MG63 (cell line): ENCODE measurements around the gene PERP. TPM values are rescaled to one million over a fixed set of nuclear protein-coding genes. Genes with fewer than 3 reads are reported as not detected.

Experiments used
- DNase-seq: peaks from one replicate; pipeline ENCODE4 v3.0.0-alpha.2; 2020
- H3K27me3 ChIP-seq: fragments of 250-450 bp; sonication (Bioruptor Pico); 2 replicates; pipeline ENCODE4 v1.5.1; 2020; ENCODE audit warnings: mild to moderate bottlenecking, moderate library complexity
- H3K36me3 ChIP-seq: fragments of 250-450 bp; sonication (Bioruptor Pico); 2 replicates; pipeline ENCODE4 v1.5.1; 2020; ENCODE audit warnings: mild to moderate bottlenecking, moderate library complexity
- H3K4me3 ChIP-seq: fragments of 250-450 bp; sonication (Bioruptor Pico); 2 replicates; pipeline ENCODE4 v1.5.1; 2020; ENCODE audit warnings: mild to moderate bottlenecking, moderate library complexity
- H3K9me3 ChIP-seq: fragments of 250-450 bp; sonication (Bioruptor Pico); 2 replicates; pipeline ENCODE4 v1.5.1; 2020; ENCODE audit warnings: mild to moderate bottlenecking, moderate library complexity
- total RNA-seq: library from RNA; depleted of rRNA; stranded (reverse); fragments of >200 nt; shearing (Covaris generic); gene quantifications from 2 replicates; pipeline ENCODE4 v1.2.3, GENCODE V29; 2014; ENCODE audit warnings: low replicate concordance

The PERP gene
- total RNA-seq, 1 experiment from 2014 or later, result 43.6 TPM

DNA sequence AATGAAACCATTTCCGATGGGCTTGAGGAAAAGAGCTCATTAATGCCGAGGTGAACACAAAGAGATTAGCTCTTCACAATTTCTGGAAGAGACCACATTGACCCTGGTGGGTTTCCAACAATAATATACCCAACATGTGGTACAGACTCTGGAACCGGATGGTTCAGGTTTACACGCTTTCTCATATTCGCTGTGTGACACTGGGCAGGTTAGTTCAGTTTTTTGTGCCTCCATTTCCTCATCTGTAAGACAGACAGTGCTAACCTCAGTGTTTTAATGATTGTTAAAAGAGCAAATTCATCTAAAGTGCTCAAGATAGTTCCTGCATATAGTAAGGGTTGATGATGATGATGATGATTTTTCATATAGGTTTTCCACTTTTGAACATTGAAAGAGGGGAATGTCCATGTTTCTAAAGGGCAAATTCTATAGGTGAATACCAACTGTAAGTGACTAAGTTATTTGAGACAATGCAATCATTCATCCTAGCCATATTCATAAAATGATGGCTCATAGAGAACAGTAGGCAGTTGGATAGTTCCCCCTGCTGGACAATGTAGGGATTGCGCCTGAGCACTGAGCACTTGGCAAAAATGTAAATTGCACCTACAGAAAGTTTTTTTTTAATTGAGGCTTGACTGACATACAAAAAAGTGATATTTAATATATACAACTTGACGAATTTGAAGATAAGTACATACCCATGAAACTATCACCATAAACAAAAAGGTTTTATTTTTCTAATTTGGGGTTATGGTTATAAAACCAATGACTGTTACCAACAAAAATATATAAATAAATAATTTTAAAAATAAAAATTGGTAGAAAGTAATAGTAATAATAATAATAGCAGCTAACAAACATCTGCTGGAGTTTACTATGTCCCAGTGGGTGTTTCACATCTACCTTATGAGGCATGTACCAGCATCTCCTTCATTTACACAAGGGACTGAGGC lies 2.1 kb upstream of the PERP start:
- H3K27me3 ChIP-seq, result no peaks in the 10 kb centered on the region
- peak; percentile 46 for DNase-seq
- H3K4me3 ChIP-seq, result no peak overlapping the region
- H3K36me3 ChIP-seq, result no peaks in the 10 kb centered on the region; the same call in none of the 2 replicates
- H3K9me3 ChIP-seq, result no peaks in the 10 kb centered on the region

DNA sequence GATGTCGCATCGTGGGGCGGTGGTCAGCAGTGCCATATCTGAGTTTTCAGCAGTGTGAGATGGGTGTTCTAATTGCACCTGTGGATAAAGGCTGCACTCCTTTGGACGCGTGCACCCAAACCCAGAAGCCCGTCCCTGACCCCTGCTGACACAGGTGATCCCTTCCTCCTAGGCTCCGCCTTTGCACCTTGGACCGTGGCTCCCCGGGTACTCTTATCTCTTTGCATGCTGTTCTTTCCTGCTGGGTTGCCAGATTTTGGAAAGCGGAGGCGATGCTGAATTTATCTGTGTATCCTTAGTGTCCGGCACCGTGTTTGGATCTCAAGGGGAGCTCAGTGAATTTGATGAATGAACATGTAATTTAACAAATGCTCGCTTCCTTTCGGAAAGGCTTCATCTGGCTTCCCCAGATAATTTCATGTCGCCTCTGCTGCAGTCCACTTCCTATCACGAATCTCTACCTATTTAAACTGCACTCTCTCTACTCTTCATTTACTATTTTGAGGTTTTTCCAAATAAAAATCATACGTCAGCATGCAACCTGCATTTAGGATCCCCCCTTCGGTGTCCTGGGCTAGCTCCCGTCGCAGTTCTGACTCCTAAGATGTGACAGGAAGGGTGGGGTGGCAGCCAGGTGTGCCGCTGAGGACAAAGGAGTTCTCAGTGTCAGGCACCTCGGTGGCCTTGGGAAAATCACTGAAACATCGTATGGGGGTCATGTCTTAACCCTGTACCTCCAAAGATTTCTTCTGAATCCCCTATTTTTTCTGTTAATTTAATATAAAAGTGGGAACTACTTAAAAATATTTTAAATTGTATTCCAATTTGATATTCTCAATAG lies 753 bp upstream of the PERP start:
- Histone ChIP-seq H3K27me3 (no peaks in the 10 kb centered on the region), H3K9me3 (no peaks in the 10 kb centered on the region), H3K4me3 (peak overlapping the region; percentile 81), H3K36me3 (no peaks in the 10 kb centered on the region; the same call in none of the 2 replicates)
- no peak for DNase-seq

- H3K9me3 ChIP-seq, result no peaks in the 10 kb centered on the region
- peak overlapping the region; percentile 81 for H3K4me3 ChIP-seq
- no peaks in the 10 kb centered on the region for H3K27me3 ChIP-seq
- no peak for DNase-seq
- H3K36me3 ChIP-seq, result no peaks in the 10 kb centered on the region; the same call in none of the 2 replicates
These were observed 548 bp downstream of the PERP start for GRCh38 chr6:138106665-138107077.

DNA sequence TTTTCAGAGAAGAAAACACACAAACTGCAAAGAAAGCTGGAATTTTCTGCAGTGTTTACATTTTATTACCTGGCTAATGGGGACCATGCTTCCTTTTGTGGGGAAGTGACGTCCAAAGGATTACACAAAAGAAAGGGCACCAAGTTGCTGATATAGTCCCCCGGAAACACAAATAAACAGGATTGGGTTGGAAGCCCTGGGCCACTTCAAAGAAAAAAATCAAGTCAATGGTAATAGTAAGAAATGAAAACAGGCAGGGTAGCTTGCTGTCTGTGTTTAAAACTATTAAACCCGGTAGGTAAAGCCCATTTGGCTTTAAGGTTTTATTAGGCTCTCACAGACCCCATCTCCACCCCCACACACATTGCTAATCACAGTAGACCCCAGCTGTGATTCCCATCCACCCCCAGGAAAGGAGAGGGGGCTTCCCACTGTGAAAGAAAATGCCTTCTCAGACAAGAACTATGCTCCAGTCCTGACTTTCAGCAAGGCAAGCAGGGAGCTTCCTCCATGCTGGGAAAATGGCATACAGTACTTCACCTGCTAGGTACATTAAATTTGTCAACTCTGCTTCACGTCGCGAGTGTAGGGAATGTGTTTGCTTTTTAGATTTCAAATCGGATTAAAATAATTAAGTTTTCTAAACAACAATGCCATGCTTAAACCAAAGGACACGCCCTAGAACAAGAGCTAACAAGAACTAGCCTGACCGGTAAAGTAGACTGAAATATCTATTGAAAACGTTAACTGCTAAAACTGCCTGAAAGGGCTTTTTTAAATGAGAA lies 1.1 kb downstream of the PERP start:
- Histone ChIP-seq H3K36me3 (peaks cover 3% of the 10 kb centered on the region), H3K9me3 (no peaks in the 10 kb centered on the region), H3K4me3 (peak overlapping the region; percentile 81), H3K27me3 (no peaks in the 10 kb centered on the region)
- no peak for DNase-seq

- H3K9me3 ChIP-seq, result no peaks in the 10 kb centered on the region
- H3K27me3 ChIP-seq, result no peaks in the 10 kb centered on the region
- H3K36me3 ChIP-seq, result peaks cover 3% of the 10 kb centered on the region
- DNase-seq, result no peak
- peak overlapping the region; percentile 81 for H3K4me3 ChIP-seq
These were observed 1.8 kb downstream of the PERP start for GRCh38 chr6:138105446-138105845.

DNA sequence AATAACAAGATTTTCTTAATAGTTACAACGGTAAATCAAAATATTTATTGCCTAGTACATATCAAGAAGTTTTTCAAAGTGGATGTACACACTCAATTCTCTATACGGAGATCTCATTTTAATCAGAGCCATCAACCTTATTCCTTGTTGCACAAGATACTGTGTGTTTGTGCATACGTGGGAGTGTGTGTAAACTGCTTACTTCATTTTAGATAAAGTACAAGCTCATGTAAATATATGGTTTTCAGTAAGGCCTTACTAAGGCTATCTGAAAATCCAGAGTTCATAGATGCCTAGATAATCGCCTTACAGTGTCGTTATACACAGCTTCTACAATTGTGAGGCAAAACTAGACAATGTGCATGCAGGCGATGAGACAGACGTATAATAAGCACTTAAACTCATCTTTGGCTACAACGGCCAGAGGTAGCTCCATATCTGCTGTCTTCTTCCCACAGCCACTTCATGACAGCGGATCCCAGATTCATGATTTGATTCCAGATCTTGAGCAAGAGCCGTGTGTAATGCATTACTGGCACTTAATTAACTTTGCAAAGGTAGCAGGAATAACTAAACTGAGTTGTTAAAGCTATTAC lies 2.5 kb downstream of the PERP start:
- Histone ChIP-seq H3K4me3 (no peak overlapping the region), H3K27me3 (no peaks in the 10 kb centered on the region), H3K9me3 (no peaks in the 10 kb centered on the region), H3K36me3 (peaks cover 3% of the 10 kb centered on the region)
- DNase-seq, result no peak

GRCh38 chr6:138103871-138104270 lies 3.3 kb downstream of the PERP start:
- peaks cover 3% of the 10 kb centered on the region for H3K36me3 ChIP-seq
- H3K4me3 ChIP-seq, result no peak overlapping the region
- no peaks in the 10 kb centered on the region for H3K9me3 ChIP-seq
- DNase-seq, result no peak
- H3K27me3 ChIP-seq, result no peaks in the 10 kb centered on the region

GRCh38 chr6:138101946-138102731 lies 5.1 kb downstream of the PERP start:
- no peak for DNase-seq
- Histone ChIP-seq H3K9me3 (peaks cover 4% of the 10 kb centered on the region; the same call in 1 of the 2 replicates), H3K27me3 (no peaks in the 10 kb centered on the region), H3K4me3 (no peak overlapping the region), H3K36me3 (peaks cover 13% of the 10 kb centered on the region)

DNA sequence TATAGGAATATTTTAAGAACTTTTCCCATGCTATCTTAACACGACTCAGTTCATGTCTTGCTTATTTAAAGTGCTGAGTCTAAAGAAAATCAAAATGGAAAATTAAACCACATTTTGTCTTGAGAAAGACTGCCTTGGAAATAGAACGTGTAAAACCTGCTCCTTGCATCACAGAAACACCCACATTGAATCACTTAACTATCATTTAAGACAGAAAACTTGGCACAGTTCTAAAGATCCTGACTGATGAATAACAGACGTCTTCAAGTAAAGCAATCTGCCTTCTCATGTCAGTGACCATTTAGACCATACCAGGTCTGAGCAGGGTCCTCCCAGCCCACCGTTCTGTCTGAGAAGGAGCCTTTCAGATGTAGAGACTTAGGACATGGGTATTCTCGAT lies 7.4 kb downstream of the PERP start:
- no peak for DNase-seq

DNA sequence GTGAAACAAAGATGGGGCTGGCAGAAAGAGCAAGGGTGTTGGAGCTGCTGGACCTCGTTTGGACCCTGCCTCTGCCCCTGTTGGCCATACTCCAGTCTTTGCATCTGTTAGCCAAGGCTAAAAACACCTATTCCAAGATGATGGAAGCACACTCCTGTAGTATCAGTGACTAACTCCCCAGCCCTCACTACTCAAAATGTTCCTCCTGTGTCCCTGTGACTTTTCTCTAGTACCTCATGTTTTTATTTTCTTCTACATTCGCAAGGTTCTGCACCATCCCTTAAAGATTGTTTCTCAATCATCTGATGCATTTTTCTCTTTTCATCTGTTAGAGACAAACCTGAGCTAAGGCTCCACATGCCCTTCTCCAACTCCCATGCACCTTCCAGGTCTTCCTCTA lies 8.9 kb downstream of the PERP start:
- DNase-seq, result no peak
- peaks cover 37% of the 10 kb centered on the region for H3K36me3 ChIP-seq
- no peak overlapping the region for H3K4me3 ChIP-seq
- H3K27me3 ChIP-seq, result no peaks in the 10 kb centered on the region
- peaks cover 4% of the 10 kb centered on the region; the same call in 1 of the 2 replicates for H3K9me3 ChIP-seq

More for the DNA sequence above, 7.4 kb downstream of the PERP start:
- H3K27me3 ChIP-seq, result no peaks in the 10 kb centered on the region
- no peak overlapping the region for H3K4me3 ChIP-seq
- H3K9me3 ChIP-seq, result peaks cover 4% of the 10 kb centered on the region; the same call in 1 of the 2 replicates
- H3K36me3 ChIP-seq, result peaks cover 31% of the 10 kb centered on the region

- H3K4me3 ChIP-seq, result no peak overlapping the region
- DNase-seq, result no peak
- H3K9me3 ChIP-seq, result peaks cover 4% of the 10 kb centered on the region; the same call in 1 of the 2 replicates
- peaks cover 58% of the 10 kb centered on the region for H3K36me3 ChIP-seq
- H3K27me3 ChIP-seq, result no peaks in the 10 kb centered on the region
These were observed 13.0 kb downstream of the PERP start for GRCh38 chr6:138094260-138094659.

DNA sequence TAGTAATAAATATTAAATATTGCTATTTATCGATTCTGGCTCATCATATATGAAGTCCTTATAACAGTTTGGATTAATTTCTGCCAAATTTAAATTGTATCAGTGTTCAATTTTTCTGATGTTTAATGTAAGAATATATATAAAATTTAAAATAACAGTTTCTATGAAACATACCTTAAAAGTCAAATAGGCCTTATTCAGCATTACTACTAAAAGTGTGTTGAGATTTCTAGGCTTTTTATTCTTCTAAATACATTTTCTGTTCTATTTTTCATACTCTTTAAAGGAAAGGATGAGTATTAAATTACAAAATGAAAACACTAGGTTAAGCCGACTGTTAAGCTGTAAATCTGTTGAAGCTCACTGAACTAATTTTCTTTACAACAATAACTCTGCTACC lies 13.6 kb downstream of the PERP start:
- Histone ChIP-seq H3K9me3 (peaks cover 4% of the 10 kb centered on the region; the same call in 1 of the 2 replicates), H3K4me3 (no peak overlapping the region), H3K36me3 (peaks cover 56% of the 10 kb centered on the region), H3K27me3 (no peaks in the 10 kb centered on the region)
- no peak for DNase-seq

DNA sequence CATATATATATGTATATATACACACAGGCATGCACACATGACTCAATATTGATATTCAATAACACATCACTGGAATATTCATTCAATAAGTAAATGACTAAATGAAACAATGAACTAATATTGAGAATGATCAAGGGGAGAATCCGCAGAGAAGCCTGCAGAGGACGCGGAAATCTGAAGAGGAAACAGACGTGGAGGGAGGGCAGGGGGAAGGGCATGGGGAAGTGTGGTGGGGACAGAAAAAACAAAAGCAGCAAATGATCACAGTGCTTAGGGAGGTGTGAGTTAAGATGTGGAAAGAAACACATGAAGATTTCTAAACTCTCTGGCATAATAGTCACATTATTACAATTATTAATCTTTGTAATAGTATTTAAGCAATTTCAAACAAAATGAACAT lies 14.5 kb downstream of the PERP start:
- no peak overlapping the region for H3K4me3 ChIP-seq
- no peaks in the 10 kb centered on the region for H3K9me3 ChIP-seq
- no peak for DNase-seq
- peaks cover 48% of the 10 kb centered on the region for H3K36me3 ChIP-seq
- H3K27me3 ChIP-seq, result no peaks in the 10 kb centered on the region

- no peak for DNase-seq
- Histone ChIP-seq H3K9me3 (no peaks in the 10 kb centered on the region; the same call in 1 of the 2 replicates), H3K4me3 (no peak overlapping the region), H3K36me3 (peaks cover 25% of the 10 kb centered on the region), H3K27me3 (no peaks in the 10 kb centered on the region)
These were observed 17.9 kb downstream of the PERP start for GRCh38 chr6:138089325-138089724.

- Histone ChIP-seq H3K9me3 (no peaks in the 10 kb centered on the region; the same call in 1 of the 2 replicates), H3K36me3 (peaks cover 24% of the 10 kb centered on the region), H3K4me3 (no peak overlapping the region), H3K27me3 (no peaks in the 10 kb centered on the region)
- peak; percentile 24 for DNase-seq
These were observed 18.9 kb downstream of the PERP start for GRCh38 chr6:138088326-138088762.
